GM19395 (cell line): ENCODE measurements around the gene TMEM45A.

Experiments used
- ATAC-seq: cut with Tn5 transposase; IDR thresholded peaks from one replicate; pipeline ENCODE4 v1.9.1; 2021; ENCODE audit warnings: mild to moderate bottlenecking, moderate library complexity; ENCODE audit not compliant: unreplicated experiment

Gene TMEM45A

GRCh38 chr3:100609305-100609704, 116.9 kb downstream of the TMEM45A start, which contains the start of gene ADGRG7:
Gene ADGRG7 (plus strand): TSS chr3:100609601. CDS start chr3:100609857, 256 bp downstream.
- ATAC-seq: no peak

DNA sequence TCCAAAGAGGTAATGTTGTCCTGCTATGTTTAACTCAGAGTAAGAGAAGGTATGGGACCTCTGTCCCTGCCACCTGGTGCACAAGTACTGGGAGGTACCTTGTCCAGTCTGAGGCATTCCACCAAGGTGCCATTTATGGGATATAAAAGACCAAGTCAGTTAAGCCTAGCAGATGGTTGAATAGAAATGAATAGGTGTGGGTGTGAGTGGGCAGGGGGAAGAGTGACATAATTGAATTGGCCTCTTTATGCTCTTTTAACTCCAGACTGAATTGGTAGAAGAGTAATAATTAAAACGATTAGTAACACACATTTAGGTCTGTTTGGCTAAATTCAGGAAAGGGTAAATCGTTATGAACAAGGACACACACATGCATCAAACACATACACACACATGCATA, 117.5 kb downstream of the TMEM45A start:
- no peak for ATAC-seq

- no peak for ATAC-seq
These were observed 118.8 kb downstream of the TMEM45A start for GRCh38 chr3:100611221-100611620.

GRCh38 chr3:100613721-100614390, 121.4 kb downstream of the TMEM45A start:
- peak; percentile 71 for ATAC-seq

DNA sequence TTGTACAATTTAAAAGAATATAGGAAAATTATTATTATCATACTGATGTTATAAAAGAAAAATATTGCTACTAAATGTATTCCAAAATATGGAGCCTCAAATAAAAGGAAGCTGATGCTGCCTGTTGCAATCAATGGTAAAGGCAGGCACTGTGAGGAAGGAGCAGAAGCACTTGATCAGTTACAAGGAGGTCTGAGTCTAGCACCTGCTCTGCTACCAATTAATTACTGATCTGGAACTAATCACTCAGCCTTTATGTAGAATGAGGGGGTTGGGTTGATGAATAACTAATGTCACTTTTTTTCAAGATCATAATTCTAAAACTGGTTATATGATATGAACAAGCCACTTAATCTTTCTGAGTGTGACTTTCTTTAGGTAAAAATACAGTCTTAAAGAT, 122.5 kb downstream of the TMEM45A start:
- ATAC-seq: no peak

GRCh38 chr3:100615684-100616083, 123.3 kb downstream of the TMEM45A start:
- no peak for ATAC-seq

GRCh38 chr3:100621251-100621650, 128.8 kb downstream of the TMEM45A start:
- no peak for ATAC-seq
